K562 (cell line): Measurements from ENCODE around the gene SPTA1. TPM values are rescaled to one million over a fixed set of nuclear protein-coding genes. Genes with fewer than 3 reads are reported as not detected.

Experiments used
- ARID3B ChIP-seq: fragments of 250-450 bp; sonication (Bioruptor Pico); IDR thresholded peaks from 2 replicates; pipeline ENCODE4 v1.4.0; 2020; ENCODE audit warnings: borderline replicate concordance
- BACH1 ChIP-seq: fragments of 200-800 bp; sonication (Bioruptor generic); IDR thresholded peaks from 2 replicates; pipeline ENCODE4 v1.6.1; 2016; ENCODE audit warnings: missing genetic modification characterization, missing compliant biosample characterization
- CREBBP ChIP-seq: IDR thresholded peaks from one replicate; pipeline ENCODE4 v1.6.1; 2012; ENCODE audit warnings: low read depth, mild to moderate bottlenecking, control low read depth, inconsistent platforms, low read length
- DNMT1 ChIP-seq: fragments of 450-650 bp; IDR thresholded peaks from 2 replicates; pipeline ENCODE4 v1.6.1; 2016; ENCODE audit warnings: antibody characterized with exemption, mild to moderate bottlenecking
- ERF ChIP-seq: fragments of 450-650 bp; formaldehyde crosslinking; IDR thresholded peaks from 2 replicates; pipeline ENCODE4 v1.4.0; 2020; ENCODE audit warnings: mild to moderate bottlenecking, mixed read lengths
- FOXJ2 ChIP-seq: fragments of 200-800 bp; sonication (Bioruptor generic); IDR thresholded peaks from 2 replicates; pipeline ENCODE4 v1.6.1; 2016; ENCODE audit warnings: missing genetic modification characterization, missing compliant biosample characterization
- GATAD2B ChIP-seq: fragments of 450-650 bp; IDR thresholded peaks from 2 replicates; pipeline ENCODE4 v1.6.1; 2017; ENCODE audit warnings: mild to moderate bottlenecking, borderline replicate concordance
- HNRNPL ChIP-seq: fragments of 200-400 bp; formaldehyde crosslinking; IDR thresholded peaks from 2 replicates; pipeline ENCODE4 v1.6.1; 2017; ENCODE audit warnings: low read depth, mild to moderate bottlenecking, low read length
- JUN ChIP-seq, 2 experiments: sonication (generic) in 1 of 2; formaldehyde crosslinking in 1 of 2; IDR thresholded peaks; 2 replicates each; pipeline versions ENCODE4 v1.6.1 to v1.8.0; 2012 to 2022; ENCODE audit warnings: borderline replicate concordance in 2 of 2, mild to moderate bottlenecking in 2 of 2, improper control_type of control experiment in 1 of 2, low read depth in 1 of 2, low read length in 1 of 2, missing genetic modification reagents in 1 of 2
- NKRF ChIP-seq: fragments of 450-650 bp; IDR thresholded peaks from 2 replicates; pipeline ENCODE4 v1.6.1; 2016; ENCODE audit warnings: borderline replicate concordance
- NR0B1 ChIP-seq: fragments of 450-650 bp; IDR thresholded peaks from one replicate; pipeline ENCODE4 v1.6.1; 2018; ENCODE audit warnings: mild to moderate bottlenecking, moderate library complexity; ENCODE audit not compliant: partially characterized antibody
- PCBP2 ChIP-seq: fragments of 200-400 bp; formaldehyde crosslinking; IDR thresholded peaks from 2 replicates; pipeline ENCODE4 v1.6.1; 2018; ENCODE audit warnings: low read length, low read depth, mild to moderate bottlenecking, moderate library complexity; ENCODE audit not compliant: poor library complexity, severe bottlenecking
- PTTG1 ChIP-seq: fragments of 450-650 bp; IDR thresholded peaks from 2 replicates; pipeline ENCODE4 v1.6.1; 2016; ENCODE audit warnings: low read depth, mild to moderate bottlenecking, missing genetic modification characterization, missing compliant biosample characterization
- PYGO2 ChIP-seq: fragments of 450-650 bp; IDR thresholded peaks from 2 replicates; pipeline ENCODE4 v1.6.1; 2016; ENCODE audit warnings: mild to moderate bottlenecking, missing genetic modification characterization, moderate library complexity, missing compliant biosample characterization
- RAD51 ChIP-seq: fragments of 450-650 bp; IDR thresholded peaks from 2 replicates; pipeline ENCODE4 v1.7.1; 2016; ENCODE audit warnings: low read depth, mild to moderate bottlenecking, borderline replicate concordance
- RBM22 ChIP-seq: fragments of 200-400 bp; formaldehyde crosslinking; IDR thresholded peaks from 2 replicates; pipeline ENCODE4 v1.6.1; 2018; ENCODE audit warnings: low read length, low read depth; ENCODE audit not compliant: poor library complexity, severe bottlenecking
- ZC3H4 ChIP-seq: sonication (generic); formaldehyde crosslinking; IDR thresholded peaks from 2 replicates; pipeline ENCODE4 v1.9.0; 2021; ENCODE audit warnings: missing genetic modification reagents, borderline replicate concordance
- ZNF24 ChIP-seq: fragments of 450-650 bp; IDR thresholded peaks from 2 replicates; pipeline ENCODE4 v1.6.1; 2016
- ZNF324 ChIP-seq: fragments of 250-450 bp; sonication (Bioruptor Pico); IDR thresholded peaks from 2 replicates; pipeline ENCODE4 v1.4.0; 2020; ENCODE audit warnings: mild to moderate bottlenecking
- ZNF512 ChIP-seq: IDR thresholded peaks from 2 replicates; pipeline ENCODE4 v1.6.1; 2016; ENCODE audit warnings: missing genetic modification characterization, missing compliant biosample characterization
- ZNF583 ChIP-seq: fragments of 250-450 bp; sonication (Bioruptor Pico); IDR thresholded peaks from 2 replicates; pipeline ENCODE4 v1.4.0; 2020
- ZNF79 ChIP-seq: fragments of 250-450 bp; sonication (Bioruptor Pico); IDR thresholded peaks from 2 replicates; pipeline ENCODE4 v1.4.0; 2020; ENCODE audit warnings: low read depth, mild to moderate bottlenecking, moderate library complexity
- polyA plus RNA-seq, 8 experiments: library from polyadenylated mRNA; depleted of rRNA in 4 of 8; stranded (reverse) in 5 of 8; unstranded in 3 of 8; fragments of >200 nt; fragmentation: Nextera tagmentation in 2 of 8; fragmentation: Illumina TruSeq in 1 of 8; extraction: Ambion mirVana in 2 of 8; extraction: Trizol in 1 of 8; gene quantifications; 2 replicates each; pipeline versions ENCODE4 v1.2.1 to v1.2.3, GENCODE V29; 2011 to 2014; ENCODE audit warnings: inconsistent platforms in 1 of 8, missing spikeins in 1 of 8
- total RNA-seq, 7 experiments: library from RNA; depleted of rRNA in 6 of 7; stranded (reverse); fragments of >200 nt in 6 of 7; fragmentation: Illumina TruSeq in 2 of 7; extraction: Trizol in 2 of 7; gene quantifications; 2 replicates each; pipeline versions ENCODE4 v1.2.1 to v1.2.3, GENCODE V29; 2011 to 2021; ENCODE audit warnings: low replicate concordance in 1 of 7

SPTA1 gene
- total and polyA plus RNA-seq, 9 of the 15 experiments (the other 6 are each of a cell fraction or from before 2014, with no cell fraction given) = 11.0 to 62.1 (median 45.9) TPM

DNA sequence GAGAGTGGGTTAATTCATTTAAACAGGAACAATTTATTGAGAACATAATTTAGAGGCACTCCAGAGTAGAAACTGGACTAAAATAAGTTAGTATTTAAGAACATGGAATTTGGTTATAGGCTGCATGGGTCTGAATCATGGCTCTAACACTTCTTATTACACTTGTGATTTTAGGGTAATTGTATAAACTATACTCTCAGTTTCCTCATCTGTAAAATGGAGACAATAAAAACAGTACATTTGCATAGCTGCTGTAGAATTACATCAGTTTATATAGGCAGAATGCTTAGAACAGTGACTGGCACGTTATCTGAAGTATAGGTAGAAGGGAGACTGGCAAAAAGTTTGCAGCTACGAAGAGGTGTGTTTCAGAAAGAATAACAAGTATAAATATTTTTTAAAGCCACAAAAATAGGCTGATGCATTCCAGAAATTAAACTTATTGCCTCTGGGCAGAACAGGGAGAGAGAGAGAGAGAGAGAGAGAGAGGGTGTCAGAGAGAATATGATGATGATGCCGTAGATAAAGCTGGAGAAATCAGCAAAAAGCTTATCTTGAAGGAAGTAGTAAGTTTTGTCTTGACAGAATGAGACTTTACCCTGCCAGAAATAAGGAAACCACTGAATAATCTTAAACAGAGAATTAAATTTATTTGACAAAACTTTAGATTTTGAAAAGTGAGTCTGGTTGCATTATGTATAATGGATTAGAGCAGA, 42.2 kb upstream of the SPTA1 start (continued):
- TF ChIP-seq ZNF512 (no peak), NKRF (no peak), ZNF583 (CRISPR knock-in tag) (no peak), CREBBP (no peak), ERF (no peak), FOXJ2 (tag) (0 out of 2 replicates have a peak, but pooled peaks have one; percentile 25), RBM22 (no peak), HNRNPL (no peak), RAD51 (no peak), PTTG1 (tag) (no peak), DNMT1 (no peak), JUN (IDR thresholded peaks at IDR 0.05; ENCODE audit: borderline replicate concordance, low read depth, low read length) (no peak), JUN (CRISPR knock-in tag; IDR thresholded peaks at IDR 0.05; ENCODE audit: borderline replicate concordance) (no peak), ZNF79 (CRISPR knock-in tag) (no peak), ZC3H4 (CRISPR knock-in tag) (no peak), ARID3B (no peak), ZNF324 (no peak), GATAD2B (no peak), PCBP2 (no peak), PYGO2 (tag) (no peak), NR0B1 (no peak), ZNF24 (no peak), BACH1 (no peak)
